WTC11 (cell line): ENCODE data around the gene NTN1. TPM values are rescaled to one million over a fixed set of nuclear protein-coding genes. Genes with fewer than 3 reads are reported as not detected.

ENCODE experiments used
- ATAC-seq: fragments of 200-7000 bp; cut with Tn5 transposase; 2 replicates; pipeline ENCODE4 v1.10.0; 2021; ENCODE audit warnings: mild to moderate bottlenecking, moderate library complexity
- CTCF ChIA-PET: fragments of 300-600 bp; sonication (Branson Sonifier 250); formaldehyde crosslinking; loops from one replicate; lab custom pipeline; 2021; ENCODE audit warnings: antibody characterized with exemption; lab: Charles Lee
- POLR2A ChIA-PET: fragments of 350-600 bp; sonication (Branson Sonifier 250); formaldehyde crosslinking; loops from one replicate; lab custom pipeline; 2021; ENCODE audit warnings: antibody characterized with exemption; lab: Charles Lee
- DNase-seq: peaks from one replicate; pipeline ENCODE4 v3.0.0; 2021; ENCODE audit warnings: low spot score
- H3K27ac Mint-ChIP-seq: 2 replicates; pipeline ENCODE4 v1.8.0; 2021; ENCODE audit warnings: mixed read lengths
- H3K27me3 Mint-ChIP-seq: 2 replicates; pipeline ENCODE4 v1.8.0; 2021; ENCODE audit warnings: low read depth, mild to moderate bottlenecking, moderate library complexity, mixed read lengths
- H3K36me3 Mint-ChIP-seq: 2 replicates; pipeline ENCODE4 v1.8.0; 2021; ENCODE audit warnings: mixed read lengths
- H3K4me1 Mint-ChIP-seq: 2 replicates; pipeline ENCODE4 v1.8.0; 2022; ENCODE audit warnings: mixed read lengths
- H3K4me3 Mint-ChIP-seq: 2 replicates; pipeline ENCODE4 v1.8.0; 2021; ENCODE audit warnings: mild to moderate bottlenecking, moderate library complexity, mixed read lengths
- H3K9me3 Mint-ChIP-seq: 2 replicates; pipeline ENCODE4 v1.8.0; 2021; ENCODE audit warnings: mixed read lengths
- ELF4 ChIP-seq: sonication (generic); formaldehyde crosslinking; IDR thresholded peaks from 2 replicates; pipeline ENCODE4 v1.8.1; 2022; ENCODE audit warnings: low read depth, mild to moderate bottlenecking, moderate library complexity, missing genetic modification reagents
- EMX1 ChIP-seq: fragments of 250-450 bp; sonication (Bioruptor Pico); IDR thresholded peaks from 2 replicates; pipeline ENCODE4 v1.8.0; 2021; ENCODE audit warnings: mild to moderate bottlenecking
- NFE2L1 ChIP-seq: sonication (generic); formaldehyde crosslinking; IDR thresholded peaks from 2 replicates; pipeline ENCODE4 v1.8.1; 2023; ENCODE audit warnings: missing genetic modification reagents
- NFYB ChIP-seq: sonication (generic); formaldehyde crosslinking; conservative IDR thresholded peaks from 2 replicates; pipeline ENCODE4 v1.8.0; 2022; ENCODE audit warnings: low read depth, missing genetic modification reagents
- NR2C2 ChIP-seq: sonication (generic); formaldehyde crosslinking; IDR thresholded peaks from 2 replicates; pipeline ENCODE4 v1.8.0; 2022; ENCODE audit warnings: mild to moderate bottlenecking, missing genetic modification reagents
- OVOL2 ChIP-seq: fragments of 250-450 bp; sonication (Bioruptor Pico); IDR thresholded peaks from 2 replicates; pipeline ENCODE4 v1.9.0; 2021; ENCODE audit warnings: mild to moderate bottlenecking, borderline replicate concordance
- SMAD4 ChIP-seq: sonication (generic); formaldehyde crosslinking; IDR thresholded peaks from 2 replicates; pipeline ENCODE4 v1.8.0; 2022; ENCODE audit warnings: mild to moderate bottlenecking, missing genetic modification reagents
- ZNF232 ChIP-seq: sonication (generic); formaldehyde crosslinking; IDR thresholded peaks from 2 replicates; pipeline ENCODE4 v1.8.0; 2022; ENCODE audit warnings: mild to moderate bottlenecking, missing genetic modification reagents
- ZNF416 ChIP-seq: fragments of 250-450 bp; sonication (Bioruptor Pico); IDR thresholded peaks from 2 replicates; pipeline ENCODE4 v1.9.0; 2021; ENCODE audit warnings: mild to moderate bottlenecking, inconsistent platforms
- ZNF423 ChIP-seq: fragments of 250-450 bp; sonication (Bioruptor Pico); IDR thresholded peaks from 2 replicates; pipeline ENCODE4 v2.1.2; 2022; ENCODE audit warnings: mild to moderate bottlenecking, moderate library complexity
- total RNA-seq: library from RNA; stranded (reverse); gene quantifications from 3 replicates; pipeline ENCODE4 v1.2.3, GENCODE V29; 2021
- TF ChIP-seq, protein P1 (sequence below): sonication (generic); formaldehyde crosslinking; IDR thresholded peaks from 2 replicates; pipeline ENCODE4 v1.8.1; 2023; ENCODE audit warnings: mild to moderate bottlenecking, missing genetic modification reagents
- TF ChIP-seq, protein P2 (sequence below): sonication (generic); formaldehyde crosslinking; IDR thresholded peaks from 2 replicates; pipeline ENCODE4 v1.8.0; 2022; ENCODE audit warnings: mild to moderate bottlenecking, missing genetic modification reagents
- TF ChIP-seq, protein P3 (sequence below): sonication (generic); formaldehyde crosslinking; IDR thresholded peaks from 2 replicates; pipeline ENCODE4 v1.8.1; 2022; ENCODE audit warnings: mild to moderate bottlenecking, missing genetic modification reagents, moderate library complexity, borderline replicate concordance
- TF ChIP-seq, protein P4 (sequence below): fragments of 250-450 bp; sonication (Bioruptor Pico); IDR thresholded peaks from 2 replicates; pipeline ENCODE4 v1.9.0; 2021; ENCODE audit warnings: mild to moderate bottlenecking, borderline replicate concordance
- TF ChIP-seq, protein P5 (sequence below): sonication (generic); formaldehyde crosslinking; IDR thresholded peaks from 2 replicates; pipeline ENCODE4 v1.8.0; 2023; ENCODE audit warnings: mild to moderate bottlenecking, missing genetic modification reagents
- TF ChIP-seq, protein P6 (sequence below): sonication (generic); formaldehyde crosslinking; IDR thresholded peaks from 2 replicates; pipeline ENCODE4 v1.8.0; 2023; ENCODE audit warnings: missing genetic modification reagents
- TF ChIP-seq, protein P7 (sequence below): fragments of 250-450 bp; sonication (Bioruptor Pico); IDR thresholded peaks from 2 replicates; pipeline ENCODE4 v1.9.0; 2021; ENCODE audit warnings: mild to moderate bottlenecking
- TF ChIP-seq, protein P8 (sequence below): sonication (generic); formaldehyde crosslinking; IDR thresholded peaks from 2 replicates; pipeline ENCODE4 v1.8.1; 2023; ENCODE audit warnings: mild to moderate bottlenecking, missing genetic modification reagents, moderate library complexity
- TF ChIP-seq, protein P9 (sequence below): sonication (generic); formaldehyde crosslinking; IDR thresholded peaks from 2 replicates; pipeline ENCODE4 v1.8.0; 2022; ENCODE audit warnings: mild to moderate bottlenecking, missing genetic modification reagents

The NTN1 gene
- total RNA-seq, 1 experiment from 2014 or later = 5.5 TPM

DNA sequence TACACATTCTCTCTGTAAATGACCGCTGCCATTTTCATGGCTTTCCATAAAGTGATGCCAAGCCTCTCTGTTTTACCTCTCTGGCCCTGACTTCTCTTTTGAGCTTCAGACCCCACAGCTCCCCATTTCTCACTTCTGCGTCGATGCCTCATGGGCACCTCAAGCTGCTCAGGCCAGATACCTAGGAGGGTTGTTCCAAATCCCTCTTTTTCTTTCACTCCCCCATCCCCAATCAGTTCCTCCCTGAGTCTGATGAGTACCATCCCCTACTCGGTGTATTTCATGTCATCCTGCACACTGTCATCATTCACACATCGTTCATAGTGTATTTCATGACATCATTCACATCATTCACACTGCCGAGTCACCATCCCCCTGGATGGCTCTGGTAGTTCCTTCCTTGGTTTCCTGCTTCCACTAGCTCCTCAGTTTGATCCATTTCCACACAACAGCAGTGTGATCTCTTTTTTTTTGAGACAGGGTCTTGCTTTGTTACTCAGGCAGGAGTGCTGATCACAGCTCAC is 43.1 kb downstream of the NTN1 start:
- no peak for ATAC-seq
- H3K4me3 Mint-ChIP-seq = no peak overlapping the region
- no peak for DNase-seq
- H3K4me1 Mint-ChIP-seq = peaks cover 25% of the 10 kb centered on the region
- peaks cover 5% of the 10 kb centered on the region; the same call in 1 of the 2 replicates for H3K27me3 Mint-ChIP-seq
- H3K36me3 Mint-ChIP-seq = peaks cover 5% of the 10 kb centered on the region; the same call in 1 of the 2 replicates
- H3K27ac Mint-ChIP-seq = no peak overlapping the region
- H3K9me3 Mint-ChIP-seq = peaks cover 12% of the 10 kb centered on the region
- TF ChIP-seq, protein P1, sequence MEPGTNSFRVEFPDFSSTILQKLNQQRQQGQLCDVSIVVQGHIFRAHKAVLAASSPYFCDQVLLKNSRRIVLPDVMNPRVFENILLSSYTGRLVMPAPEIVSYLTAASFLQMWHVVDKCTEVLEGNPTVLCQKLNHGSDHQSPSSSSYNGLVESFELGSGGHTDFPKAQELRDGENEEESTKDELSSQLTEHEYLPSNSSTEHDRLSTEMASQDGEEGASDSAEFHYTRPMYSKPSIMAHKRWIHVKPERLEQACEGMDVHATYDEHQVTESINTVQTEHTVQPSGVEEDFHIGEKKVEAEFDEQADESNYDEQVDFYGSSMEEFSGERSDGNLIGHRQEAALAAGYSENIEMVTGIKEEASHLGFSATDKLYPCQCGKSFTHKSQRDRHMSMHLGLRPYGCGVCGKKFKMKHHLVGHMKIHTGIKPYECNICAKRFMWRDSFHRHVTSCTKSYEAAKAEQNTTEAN = no peak
- TF ChIP-seq ELF4 (CRISPR knock-in tag) (no peak), NR2C2 (no peak), OVOL2 (CRISPR knock-in tag) (no peak), ZNF416 (CRISPR knock-in tag) (no peak), ZNF232 (no peak), SMAD4 (no peak), ZNF423 (CRISPR knock-in tag) (no peak), EMX1 (no peak), NFYB (CRISPR knock-in tag) (no peak), NFE2L1 (CRISPR knock-in tag) (no peak)
- TF ChIP-seq, protein P2, sequence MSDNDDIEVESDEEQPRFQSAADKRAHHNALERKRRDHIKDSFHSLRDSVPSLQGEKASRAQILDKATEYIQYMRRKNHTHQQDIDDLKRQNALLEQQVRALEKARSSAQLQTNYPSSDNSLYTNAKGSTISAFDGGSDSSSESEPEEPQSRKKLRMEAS = no peak
- TF ChIP-seq, protein P3, sequence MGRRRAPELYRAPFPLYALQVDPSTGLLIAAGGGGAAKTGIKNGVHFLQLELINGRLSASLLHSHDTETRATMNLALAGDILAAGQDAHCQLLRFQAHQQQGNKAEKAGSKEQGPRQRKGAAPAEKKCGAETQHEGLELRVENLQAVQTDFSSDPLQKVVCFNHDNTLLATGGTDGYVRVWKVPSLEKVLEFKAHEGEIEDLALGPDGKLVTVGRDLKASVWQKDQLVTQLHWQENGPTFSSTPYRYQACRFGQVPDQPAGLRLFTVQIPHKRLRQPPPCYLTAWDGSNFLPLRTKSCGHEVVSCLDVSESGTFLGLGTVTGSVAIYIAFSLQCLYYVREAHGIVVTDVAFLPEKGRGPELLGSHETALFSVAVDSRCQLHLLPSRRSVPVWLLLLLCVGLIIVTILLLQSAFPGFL (CRISPR knock-in tag) = no peak
- TF ChIP-seq, protein P4, sequence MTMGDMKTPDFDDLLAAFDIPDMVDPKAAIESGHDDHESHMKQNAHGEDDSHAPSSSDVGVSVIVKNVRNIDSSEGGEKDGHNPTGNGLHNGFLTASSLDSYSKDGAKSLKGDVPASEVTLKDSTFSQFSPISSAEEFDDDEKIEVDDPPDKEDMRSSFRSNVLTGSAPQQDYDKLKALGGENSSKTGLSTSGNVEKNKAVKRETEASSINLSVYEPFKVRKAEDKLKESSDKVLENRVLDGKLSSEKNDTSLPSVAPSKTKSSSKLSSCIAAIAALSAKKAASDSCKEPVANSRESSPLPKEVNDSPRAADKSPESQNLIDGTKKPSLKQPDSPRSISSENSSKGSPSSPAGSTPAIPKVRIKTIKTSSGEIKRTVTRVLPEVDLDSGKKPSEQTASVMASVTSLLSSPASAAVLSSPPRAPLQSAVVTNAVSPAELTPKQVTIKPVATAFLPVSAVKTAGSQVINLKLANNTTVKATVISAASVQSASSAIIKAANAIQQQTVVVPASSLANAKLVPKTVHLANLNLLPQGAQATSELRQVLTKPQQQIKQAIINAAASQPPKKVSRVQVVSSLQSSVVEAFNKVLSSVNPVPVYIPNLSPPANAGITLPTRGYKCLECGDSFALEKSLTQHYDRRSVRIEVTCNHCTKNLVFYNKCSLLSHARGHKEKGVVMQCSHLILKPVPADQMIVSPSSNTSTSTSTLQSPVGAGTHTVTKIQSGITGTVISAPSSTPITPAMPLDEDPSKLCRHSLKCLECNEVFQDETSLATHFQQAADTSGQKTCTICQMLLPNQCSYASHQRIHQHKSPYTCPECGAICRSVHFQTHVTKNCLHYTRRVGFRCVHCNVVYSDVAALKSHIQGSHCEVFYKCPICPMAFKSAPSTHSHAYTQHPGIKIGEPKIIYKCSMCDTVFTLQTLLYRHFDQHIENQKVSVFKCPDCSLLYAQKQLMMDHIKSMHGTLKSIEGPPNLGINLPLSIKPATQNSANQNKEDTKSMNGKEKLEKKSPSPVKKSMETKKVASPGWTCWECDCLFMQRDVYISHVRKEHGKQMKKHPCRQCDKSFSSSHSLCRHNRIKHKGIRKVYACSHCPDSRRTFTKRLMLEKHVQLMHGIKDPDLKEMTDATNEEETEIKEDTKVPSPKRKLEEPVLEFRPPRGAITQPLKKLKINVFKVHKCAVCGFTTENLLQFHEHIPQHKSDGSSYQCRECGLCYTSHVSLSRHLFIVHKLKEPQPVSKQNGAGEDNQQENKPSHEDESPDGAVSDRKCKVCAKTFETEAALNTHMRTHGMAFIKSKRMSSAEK (CRISPR knock-in tag) = no peak
- TF ChIP-seq, protein P5, sequence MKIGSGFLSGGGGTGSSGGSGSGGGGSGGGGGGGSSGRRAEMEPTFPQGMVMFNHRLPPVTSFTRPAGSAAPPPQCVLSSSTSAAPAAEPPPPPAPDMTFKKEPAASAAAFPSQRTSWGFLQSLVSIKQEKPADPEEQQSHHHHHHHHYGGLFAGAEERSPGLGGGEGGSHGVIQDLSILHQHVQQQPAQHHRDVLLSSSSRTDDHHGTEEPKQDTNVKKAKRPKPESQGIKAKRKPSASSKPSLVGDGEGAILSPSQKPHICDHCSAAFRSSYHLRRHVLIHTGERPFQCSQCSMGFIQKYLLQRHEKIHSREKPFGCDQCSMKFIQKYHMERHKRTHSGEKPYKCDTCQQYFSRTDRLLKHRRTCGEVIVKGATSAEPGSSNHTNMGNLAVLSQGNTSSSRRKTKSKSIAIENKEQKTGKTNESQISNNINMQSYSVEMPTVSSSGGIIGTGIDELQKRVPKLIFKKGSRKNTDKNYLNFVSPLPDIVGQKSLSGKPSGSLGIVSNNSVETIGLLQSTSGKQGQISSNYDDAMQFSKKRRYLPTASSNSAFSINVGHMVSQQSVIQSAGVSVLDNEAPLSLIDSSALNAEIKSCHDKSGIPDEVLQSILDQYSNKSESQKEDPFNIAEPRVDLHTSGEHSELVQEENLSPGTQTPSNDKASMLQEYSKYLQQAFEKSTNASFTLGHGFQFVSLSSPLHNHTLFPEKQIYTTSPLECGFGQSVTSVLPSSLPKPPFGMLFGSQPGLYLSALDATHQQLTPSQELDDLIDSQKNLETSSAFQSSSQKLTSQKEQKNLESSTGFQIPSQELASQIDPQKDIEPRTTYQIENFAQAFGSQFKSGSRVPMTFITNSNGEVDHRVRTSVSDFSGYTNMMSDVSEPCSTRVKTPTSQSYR (CRISPR knock-in tag) = no peak
- TF ChIP-seq, protein P6, sequence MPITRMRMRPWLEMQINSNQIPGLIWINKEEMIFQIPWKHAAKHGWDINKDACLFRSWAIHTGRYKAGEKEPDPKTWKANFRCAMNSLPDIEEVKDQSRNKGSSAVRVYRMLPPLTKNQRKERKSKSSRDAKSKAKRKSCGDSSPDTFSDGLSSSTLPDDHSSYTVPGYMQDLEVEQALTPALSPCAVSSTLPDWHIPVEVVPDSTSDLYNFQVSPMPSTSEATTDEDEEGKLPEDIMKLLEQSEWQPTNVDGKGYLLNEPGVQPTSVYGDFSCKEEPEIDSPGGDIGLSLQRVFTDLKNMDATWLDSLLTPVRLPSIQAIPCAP = no peak
- TF ChIP-seq, protein P7, sequence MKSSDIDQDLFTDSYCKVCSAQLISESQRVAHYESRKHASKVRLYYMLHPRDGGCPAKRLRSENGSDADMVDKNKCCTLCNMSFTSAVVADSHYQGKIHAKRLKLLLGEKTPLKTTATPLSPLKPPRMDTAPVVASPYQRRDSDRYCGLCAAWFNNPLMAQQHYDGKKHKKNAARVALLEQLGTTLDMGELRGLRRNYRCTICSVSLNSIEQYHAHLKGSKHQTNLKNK (CRISPR knock-in tag) = no peak
- TF ChIP-seq, protein P8, sequence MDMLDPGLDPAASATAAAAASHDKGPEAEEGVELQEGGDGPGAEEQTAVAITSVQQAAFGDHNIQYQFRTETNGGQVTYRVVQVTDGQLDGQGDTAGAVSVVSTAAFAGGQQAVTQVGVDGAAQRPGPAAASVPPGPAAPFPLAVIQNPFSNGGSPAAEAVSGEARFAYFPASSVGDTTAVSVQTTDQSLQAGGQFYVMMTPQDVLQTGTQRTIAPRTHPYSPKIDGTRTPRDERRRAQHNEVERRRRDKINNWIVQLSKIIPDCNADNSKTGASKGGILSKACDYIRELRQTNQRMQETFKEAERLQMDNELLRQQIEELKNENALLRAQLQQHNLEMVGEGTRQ (CRISPR knock-in tag) = no peak
- TF ChIP-seq, protein P9, sequence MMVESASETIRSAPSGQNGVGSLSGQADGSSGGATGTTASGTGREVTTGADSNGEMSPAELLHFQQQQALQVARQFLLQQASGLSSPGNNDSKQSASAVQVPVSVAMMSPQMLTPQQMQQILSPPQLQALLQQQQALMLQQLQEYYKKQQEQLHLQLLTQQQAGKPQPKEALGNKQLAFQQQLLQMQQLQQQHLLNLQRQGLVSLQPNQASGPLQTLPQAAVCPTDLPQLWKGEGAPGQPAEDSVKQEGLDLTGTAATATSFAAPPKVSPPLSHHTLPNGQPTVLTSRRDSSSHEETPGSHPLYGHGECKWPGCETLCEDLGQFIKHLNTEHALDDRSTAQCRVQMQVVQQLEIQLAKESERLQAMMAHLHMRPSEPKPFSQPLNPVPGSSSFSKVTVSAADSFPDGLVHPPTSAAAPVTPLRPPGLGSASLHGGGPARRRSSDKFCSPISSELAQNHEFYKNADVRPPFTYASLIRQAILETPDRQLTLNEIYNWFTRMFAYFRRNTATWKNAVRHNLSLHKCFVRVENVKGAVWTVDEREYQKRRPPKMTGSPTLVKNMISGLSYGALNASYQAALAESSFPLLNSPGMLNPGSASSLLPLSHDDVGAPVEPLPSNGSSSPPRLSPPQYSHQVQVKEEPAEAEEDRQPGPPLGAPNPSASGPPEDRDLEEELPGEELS (CRISPR knock-in tag) = no peak
- TF ChIP-seq, all 79 proteins: peak for 0
- CTCF ChIA-PET = no interaction called here
- POLR2A ChIA-PET = interaction anchor here (0.6 kb wide), 1 partner anchor 658 kb away, joined by 3 read pairs; no protein-coding TSS in a partner anchor
